Hippocampal formation (tissue), 2 donors: ENCODE data around the gene ZFPM1.

ENCODE experiments used
- DNase-seq, 2 donors: peaks; one replicate each; lab custom pipeline; 2025; lab: John Stamatoyannopoulos, UW

ZFPM1 gene

DNA sequence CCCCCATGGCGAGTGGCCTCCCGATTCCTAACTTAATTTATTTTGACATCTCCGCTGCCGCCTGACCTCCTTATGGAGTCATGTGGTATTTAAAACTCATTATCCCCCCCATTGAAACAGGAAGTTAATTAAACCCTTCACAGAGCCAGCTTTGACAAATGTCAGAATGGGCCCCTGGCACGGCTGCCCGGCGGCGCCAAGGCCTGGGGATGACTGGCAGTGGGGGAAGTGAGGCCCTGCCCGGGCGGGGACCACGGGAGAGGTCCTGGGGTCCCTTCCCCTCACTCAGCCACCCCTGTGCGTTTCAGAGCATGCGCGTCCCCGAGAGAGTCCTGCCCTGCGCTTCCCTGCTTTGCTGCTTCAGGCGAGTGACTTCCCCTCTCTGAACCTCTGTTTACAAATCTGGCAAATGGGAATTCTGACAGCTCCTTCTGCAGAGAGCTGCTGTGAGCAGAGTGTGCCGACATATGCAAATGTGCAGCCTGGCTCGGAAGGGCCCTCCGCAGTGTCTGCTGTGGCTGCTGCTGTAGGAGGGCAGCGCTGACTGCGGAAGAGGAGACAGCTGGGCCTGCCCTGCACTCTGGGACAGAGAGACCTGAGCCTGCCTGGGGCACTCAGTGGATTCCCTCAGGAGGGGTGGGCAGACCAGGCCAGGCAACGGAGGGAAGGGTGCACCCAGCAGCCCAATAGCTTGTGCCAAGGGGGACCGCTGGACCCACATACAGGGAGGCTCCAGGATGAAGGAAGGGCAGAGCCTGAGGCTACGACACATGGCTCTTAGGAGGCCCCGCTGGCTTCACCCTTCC, 4.4 kb upstream of the ZFPM1 start:
- DNase-seq: no peak

DNA sequence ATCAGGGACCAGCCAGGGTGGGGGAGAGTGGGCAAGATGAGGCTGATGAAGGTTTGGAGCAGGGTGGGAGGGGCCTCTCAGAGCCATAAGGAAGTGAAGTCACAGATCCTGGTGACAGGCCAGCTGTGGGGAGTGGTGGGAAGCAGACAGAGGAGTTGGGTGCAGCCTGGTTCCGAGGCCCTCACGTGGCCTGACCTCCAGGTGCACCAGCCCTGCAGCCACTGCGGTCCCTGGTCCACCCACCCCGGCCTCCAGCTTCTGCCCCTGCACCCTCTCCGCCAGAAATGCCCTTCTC, 3.9 kb upstream of the ZFPM1 start:
- no peak for DNase-seq

DNA sequence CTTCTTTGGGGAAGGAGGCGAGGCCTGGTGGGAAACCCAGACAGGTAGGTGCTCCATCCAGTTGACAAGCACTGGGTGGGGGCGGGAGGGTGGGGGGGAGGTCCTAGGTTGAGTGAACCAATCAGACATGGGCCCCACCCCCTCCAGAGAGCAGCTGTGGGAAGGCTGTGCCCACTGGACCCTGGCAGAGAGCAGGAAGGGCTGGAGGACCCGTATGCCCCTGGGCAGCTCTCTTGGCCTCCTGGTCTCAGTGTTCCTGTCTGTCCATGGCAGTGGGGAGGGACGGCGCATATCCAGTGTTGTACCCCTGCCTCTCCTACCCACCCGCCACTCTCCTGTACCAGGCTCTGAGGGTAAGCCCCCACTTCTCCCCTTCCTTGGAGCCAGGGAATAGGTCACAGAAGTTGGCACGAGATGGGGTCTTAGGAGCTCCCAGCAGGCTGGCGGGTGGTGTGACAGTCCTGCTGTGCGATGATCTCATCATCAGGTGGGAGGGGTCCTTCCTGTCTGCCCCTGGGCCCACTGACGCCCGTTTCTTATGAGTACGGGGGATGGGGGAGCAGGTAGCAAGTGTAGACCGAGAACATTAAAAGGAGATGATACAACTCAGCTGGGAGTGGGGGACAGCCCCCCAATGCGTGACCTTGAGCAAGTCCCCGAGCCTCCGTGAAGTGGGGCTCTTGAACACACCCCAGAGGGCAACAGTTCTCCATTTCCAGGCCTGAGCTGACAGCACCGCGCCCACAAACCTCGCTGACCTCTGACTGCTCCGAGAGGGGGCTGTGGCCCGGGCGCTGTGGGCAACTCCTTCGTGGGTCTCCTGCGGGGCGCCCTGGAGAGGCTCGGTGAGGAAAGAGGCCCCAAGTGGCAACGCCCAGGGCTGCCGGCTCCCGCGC, 1.2 kb upstream of the ZFPM1 start:
- DNase-seq: no peak

DNA sequence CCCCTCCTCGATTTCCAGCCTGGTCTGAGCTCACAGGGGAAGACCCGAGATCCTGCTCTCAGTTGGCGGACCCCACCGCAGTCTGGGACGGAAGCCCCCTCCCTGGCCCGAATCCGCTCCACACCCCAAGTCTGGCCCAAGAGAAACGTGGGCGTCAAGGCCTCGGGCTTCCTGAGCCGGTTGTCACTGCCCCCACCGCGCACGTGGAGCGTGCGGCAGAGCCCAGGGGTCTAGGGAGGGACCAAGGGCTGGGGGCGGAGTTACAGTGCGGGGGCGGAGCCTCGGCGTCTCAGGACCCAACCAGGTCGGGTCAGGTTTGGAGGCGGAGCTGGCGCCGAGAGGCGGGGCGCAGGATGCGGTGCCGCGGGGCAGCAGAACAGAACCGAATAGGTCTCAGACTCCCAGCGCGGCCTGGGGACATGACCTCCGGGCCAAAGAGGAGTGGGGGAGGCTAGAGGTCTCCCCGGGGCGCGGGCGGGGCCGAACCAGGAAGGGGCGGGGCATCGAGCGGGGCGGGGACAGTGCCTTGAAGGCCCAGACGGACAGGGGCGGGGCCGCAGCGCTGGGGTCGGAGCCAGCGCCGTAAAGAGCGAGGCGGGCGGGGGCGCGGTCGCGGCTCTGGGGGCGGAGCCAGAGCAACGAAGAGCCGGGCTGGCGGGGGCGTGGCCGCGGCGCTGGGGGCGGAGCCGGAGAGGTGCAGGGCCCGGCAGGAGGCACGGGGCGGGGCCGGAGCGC, 431 bp upstream of the ZFPM1 start:
- peak; percentile 88 to 93 for DNase-seq

DNA sequence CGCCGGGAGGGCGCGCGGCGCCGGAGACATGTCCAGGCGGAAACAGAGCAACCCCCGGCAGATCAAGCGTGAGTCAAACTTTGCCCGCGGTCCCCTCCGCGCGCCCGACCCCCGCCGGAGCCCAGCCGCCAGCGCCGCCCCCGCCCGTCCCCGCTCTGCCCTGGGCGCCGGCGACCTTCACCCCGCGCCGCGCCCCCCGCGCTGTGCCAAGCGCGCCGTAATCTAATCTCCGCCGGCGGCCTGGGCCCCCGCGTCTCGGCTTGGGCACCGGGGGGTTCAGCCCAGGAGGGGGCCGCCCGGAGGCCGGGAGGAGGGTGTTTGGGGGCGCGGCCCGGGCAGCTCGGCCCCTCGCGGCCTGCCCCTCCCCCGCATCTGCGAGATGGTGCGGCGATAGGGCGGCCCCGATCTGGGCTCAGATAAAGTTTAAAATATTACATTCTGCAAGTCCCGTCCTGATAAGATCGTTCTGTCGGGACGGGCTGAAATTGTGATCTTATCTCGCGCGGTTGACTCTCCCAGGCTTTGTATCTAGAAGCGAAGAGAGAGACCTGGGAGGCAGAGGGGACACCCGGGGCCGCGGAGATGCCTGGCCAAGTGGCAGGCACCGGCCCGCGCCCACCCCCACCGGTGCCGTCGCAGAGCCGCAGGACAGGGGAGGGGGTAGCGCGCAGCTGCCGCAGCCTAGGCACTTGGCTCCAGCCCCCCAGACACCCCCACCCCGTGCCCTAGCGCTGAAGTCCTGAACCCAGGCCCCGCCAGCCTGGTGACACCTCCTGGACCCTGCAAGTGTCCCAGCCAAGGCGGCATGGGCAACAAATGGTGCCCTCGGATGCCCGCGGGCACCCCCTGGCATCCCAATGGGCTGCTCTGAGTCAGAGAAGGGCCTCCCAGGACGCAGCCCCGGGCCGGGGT, 787 bp downstream of the ZFPM1 start:
- DNase-seq: no peak

DNA sequence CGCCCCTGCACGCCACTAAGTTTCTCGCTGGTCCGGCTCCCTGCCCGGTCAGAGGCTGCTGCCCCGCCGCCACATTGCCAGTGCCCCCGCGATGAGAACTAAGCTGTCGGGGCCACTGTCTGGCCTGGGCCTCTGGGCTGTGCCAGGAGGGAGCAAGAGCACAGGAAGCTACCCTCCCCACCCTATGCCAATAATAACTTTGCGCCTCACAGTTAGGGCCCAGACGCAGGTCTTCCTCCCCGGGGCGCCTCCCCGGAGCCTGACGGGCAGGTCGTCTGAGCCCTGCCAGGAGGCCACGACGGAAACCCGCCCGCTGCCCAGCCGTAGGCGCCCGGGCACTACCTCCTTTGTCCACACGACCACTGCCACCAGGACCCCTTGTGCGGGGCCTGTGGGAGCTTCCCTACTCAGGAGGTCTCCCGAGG, 1.5 kb downstream of the ZFPM1 start:
- no peak for DNase-seq

DNA sequence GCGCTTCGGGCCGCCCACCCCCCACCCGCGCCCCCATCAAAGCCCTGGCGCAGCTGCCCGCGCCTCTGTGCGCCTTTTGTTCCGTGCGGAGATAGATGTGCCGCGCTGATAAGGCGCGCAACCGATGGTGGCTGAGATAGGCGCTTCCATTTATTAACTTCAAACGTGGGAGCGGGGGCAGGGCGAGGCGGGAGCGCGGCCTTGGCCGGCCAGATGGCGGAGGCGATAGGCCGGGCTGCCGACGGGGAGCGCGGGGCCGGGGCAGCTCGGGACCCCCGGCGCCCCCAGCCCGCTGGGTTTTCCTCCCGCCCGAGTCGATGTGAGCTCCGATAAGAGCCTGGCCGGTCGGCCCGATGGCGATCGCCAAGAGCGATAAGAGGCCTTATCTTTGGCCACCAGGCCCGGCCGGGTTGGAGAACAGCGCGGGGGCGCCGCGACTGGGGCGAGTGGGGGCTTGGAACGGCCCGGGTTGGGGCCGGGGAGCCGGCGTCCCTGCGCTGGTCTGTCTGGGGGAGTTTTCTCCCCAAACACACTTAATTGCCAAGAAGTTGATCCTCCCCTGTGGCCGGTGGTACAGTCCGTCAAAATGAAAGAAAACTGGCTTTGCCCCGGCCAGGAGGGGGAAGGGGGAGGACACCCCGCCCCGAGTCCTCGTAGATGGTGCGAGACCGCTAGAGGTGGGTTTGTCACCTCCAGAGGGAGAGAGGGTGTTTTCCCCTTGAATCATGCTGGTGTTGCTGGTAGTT, 2.7 kb downstream of the ZFPM1 start:
- DNase-seq: no peak

DNA sequence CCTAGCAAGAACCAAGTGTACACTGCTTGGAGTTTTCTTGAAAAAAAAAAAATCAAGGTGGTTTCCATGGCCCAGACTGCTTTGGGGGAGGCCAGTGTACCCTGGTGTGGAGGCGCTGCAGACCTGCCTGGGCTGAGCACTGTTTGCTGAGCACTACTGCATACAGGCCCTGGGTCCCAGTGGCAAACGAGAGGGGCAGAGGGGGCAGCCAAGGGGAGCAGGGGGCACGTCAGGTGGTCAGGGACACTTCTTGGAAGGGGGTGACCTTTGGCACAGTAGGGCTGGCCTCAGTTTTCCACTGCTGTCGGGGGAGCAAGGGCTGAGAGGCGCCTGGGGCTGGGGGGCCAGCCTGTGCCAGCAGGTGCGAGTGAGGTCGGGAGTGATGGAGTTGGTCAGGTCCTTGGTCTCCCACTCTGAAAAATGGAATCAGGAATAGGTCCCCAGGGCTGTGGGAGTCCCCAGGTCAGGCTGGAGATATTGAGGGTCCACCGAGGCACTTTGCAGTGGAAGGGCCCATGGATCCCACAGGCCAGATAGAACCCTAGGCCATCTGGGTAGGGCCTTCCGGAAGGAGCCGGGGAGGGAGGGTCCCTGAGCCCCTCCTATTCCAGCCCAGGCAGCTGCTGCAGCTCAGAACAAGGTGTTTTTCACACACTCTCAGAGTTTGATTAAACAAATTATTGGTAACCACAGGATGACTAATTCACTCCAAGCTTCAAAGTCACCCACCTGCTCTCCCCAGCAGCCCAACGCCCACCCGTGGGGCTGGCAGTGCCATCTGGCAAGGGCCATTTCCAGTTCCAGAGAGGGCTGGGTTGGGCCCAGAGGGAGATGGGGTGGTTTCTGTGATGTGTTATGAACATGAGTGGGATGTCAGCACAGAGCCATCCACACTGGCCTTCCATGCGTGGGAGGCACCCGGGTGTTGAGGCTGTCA, 3.5 kb downstream of the ZFPM1 start:
- no peak for DNase-seq

DNA sequence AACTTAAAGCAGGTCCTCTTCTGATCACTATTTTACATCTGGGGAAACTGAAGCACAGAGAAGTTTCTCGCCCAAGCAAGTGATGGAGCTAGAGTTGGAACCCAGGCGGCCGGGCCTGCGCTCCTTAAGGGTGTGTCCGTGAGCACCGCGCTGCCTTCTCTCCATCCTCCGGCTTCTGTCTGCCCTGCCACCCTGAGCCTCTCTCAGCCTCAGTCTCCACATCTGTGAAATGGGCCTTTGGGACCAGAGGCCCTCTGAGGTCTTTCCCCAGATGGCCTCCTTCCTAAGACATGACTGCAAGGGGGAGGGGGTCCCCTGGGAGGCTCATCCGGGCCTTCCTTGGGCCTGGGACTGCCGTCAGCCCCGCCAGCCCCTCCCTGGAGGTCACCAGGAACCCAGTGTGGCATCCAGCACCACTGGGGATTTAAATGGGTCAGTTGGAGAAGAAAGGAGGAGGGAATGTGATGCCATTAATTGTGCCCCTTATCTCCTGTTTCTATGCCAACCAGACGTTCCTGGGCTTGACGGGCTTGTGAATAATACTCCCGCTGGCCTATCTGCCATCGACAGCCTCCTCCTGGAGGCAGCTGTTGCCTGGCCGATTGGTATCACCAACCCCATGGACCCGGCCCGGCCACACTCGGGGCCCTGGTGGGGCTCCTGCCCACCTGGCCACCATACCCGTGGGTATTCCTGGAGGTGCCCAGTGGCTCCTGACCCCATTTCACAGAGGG, 5.1 kb downstream of the ZFPM1 start:
- no peak for DNase-seq

DNA sequence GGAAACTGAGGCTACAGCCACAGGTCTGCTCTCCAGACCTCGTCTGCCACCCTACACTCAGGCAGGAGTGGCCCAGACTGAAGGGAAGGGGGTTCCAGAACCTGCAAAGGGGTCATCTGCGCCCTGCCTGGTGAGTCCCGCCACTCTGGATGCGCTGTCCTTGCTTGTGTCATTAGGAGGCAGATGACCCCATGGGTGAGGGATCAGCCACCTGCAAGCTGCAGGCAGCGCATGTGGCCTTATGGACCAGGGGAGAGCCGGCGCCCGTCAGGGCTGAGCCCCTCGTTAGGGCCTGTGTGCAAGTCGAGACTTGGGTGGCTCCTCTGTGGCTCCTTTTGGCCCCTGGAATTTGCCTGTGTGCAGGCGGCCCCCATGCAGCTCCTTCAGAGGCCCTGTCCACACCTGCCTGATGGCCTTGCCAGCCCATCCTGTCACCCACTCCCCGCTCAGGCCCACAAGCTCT, 5.7 kb downstream of the ZFPM1 start:
- no peak for DNase-seq

DNA sequence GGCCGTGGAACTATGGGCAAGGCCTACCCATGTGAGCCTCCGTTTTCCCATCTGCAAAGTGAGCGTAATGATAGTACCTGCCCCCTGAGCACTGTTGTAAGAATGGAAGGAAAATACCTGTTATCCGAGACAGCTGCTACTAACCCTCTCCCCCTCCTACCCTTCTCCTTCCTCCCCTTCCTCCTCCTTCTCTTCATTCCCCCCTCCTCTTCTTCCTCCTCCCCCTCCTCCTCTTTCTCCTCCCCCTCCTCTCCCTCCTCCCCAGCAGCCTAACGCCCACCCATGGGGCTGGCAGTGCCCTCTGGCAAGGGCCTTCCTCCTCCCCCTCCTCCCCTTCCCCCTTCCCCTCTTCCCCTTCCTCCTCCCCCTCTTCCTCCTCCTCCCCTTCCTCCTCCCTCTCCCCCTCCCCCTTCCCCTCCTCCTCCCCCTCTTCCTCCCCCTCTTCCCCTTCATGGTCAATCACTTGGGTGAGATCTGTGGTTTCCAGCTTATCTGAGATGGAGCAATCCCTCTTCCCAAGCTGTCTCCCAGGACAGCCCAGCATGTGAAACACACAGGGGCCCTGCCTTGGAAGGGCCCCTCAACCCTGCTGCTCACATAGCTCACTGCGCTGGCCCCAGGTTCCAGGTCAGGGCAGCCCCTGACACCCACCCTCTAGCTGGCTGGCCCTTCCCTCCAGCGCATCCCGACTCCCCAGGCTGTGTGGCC, 6.4 kb downstream of the ZFPM1 start:
- no peak for DNase-seq

DNA sequence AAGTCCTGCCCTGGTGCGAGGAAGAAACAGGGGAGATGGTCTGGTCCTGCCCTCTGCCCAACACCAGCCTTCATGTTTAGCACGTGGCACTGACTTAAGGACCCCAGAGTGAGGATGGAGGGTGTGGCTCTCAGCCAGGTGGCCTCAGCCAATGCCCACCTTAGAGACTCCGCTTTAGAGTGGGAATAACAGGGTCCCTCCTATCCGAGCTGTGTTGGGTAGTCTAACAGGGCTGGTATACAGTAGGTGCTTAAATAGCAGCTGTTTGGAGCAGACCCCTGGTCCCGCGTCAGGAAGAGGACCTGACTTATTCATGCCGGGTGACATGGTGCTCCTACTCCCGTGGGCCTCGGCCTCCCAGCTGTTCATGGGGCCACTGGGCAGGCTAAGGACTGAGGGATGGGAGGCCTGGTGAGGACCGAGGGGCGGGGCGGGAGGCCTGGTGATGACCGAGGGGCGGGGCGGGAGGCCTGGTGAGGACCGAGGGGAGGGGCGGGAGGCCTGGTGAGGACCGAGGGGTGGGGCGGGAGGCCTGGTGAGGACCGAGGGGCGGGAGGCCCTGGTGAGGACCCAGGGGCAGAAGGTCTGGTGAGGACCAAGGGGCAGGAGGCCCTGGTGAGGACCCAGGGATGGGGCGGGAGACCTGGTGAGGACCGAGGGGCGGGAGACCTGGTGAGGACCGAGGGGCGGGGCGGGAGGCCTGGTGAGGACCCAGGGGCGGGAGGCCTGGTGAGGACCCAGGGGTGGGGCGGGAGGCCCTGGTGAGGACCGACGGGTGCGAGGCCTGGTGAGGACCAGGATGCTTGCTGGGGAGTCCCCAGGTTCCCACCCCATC, 7.6 kb downstream of the ZFPM1 start:
- DNase-seq: no peak

DNA sequence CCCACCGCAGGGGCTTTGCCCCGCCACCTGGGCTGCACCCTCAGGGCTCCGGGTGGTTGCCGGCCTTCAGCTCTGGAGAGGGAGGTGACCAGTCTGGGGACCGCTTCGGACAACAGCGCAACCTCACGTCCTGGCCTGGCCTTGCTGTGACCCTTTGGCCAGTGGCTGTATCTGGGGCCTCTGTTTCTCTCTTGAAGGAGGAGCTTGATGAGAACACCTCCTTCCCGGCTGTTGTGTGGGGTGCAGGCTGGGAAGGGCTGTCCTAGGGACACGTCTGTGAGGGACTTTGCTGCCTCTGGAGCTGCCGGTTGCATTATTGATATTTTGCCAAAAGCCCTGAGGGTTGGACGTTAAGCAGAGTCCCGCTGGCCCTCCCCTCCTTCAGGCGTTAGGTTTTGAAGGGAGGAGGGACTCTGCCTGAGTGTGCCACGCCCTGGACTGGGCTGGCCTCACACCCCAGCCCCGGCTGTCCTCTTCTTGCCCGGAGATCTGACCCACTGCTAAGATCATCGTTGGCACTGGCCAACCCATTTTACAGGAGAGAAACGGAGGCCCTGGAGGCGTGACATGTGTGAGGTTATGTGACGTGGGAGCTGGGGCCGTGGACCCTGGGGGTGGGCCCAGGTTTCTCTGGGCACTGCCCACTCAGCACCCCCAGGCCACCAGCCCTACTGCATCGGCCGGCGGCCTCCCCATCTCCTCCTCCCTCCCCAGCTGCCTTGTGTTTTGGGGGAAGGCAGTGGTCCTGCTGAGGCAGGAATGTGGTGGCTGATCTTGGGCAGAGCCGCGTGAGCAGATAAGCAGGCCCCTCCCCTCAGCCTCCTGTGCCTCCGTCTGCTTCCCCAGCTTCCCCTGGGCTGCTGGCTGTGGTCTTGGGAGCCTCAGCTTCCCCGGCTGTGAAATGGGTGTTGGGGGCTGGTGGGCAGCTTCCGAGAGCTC, 8.5 kb downstream of the ZFPM1 start:
- DNase-seq: no peak

DNA sequence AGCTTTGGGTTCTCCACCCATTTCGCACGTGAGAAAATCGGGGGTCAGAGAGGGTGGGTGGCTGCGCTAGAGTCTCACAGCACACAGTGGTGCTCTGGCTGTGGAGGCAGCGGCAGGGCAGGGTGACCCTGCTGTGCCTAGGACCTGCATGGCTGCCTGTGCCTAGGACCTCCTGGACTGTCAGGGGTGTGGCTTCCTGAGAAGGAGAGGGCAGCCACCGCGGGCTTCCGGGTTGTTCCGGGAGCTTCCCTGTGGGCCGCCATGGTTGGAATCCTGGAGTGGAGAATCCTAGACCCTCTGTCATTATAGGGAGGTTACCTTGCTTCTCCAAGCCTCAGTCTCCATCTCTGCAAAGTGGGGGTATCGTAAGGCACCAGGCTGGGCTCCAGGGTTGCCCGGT, 9.3 kb downstream of the ZFPM1 start:
- no peak for DNase-seq

DNA sequence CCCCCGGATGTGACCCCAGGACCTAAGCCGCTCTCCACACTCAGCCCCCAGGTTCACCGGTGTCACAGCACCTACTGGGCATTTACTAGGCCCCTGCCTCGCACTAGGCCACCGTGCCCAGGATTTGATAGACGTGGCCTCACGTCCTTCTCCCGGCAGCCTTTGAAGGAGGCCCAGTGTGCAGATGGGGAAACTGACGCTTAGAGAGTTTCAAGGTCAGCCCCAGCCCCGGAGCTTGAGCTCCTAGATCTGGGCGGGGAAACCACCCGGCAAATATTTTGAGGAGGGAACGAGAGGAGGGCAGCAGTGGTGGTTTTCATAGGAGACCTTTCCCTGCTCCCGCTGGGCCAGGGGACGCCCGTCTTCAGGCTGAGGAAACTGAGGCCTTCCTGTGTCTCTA, 10.3 kb downstream of the ZFPM1 start:
- DNase-seq: no peak
